ENCODE data around the gene TBX4. TPM values are rescaled to one million over a fixed set of nuclear protein-coding genes. Genes with fewer than 3 reads are reported as not detected.
A peak's percentile ranks its signal among the peaks of the same experiment; 100 is the strongest.

Gene TBX4
- total and polyA plus RNA-seq, 9 of the 15 experiments (the other 6 are each of a cell fraction or from before 2014, with no cell fraction given): not detected

- TF ChIP-seq, protein P1, sequence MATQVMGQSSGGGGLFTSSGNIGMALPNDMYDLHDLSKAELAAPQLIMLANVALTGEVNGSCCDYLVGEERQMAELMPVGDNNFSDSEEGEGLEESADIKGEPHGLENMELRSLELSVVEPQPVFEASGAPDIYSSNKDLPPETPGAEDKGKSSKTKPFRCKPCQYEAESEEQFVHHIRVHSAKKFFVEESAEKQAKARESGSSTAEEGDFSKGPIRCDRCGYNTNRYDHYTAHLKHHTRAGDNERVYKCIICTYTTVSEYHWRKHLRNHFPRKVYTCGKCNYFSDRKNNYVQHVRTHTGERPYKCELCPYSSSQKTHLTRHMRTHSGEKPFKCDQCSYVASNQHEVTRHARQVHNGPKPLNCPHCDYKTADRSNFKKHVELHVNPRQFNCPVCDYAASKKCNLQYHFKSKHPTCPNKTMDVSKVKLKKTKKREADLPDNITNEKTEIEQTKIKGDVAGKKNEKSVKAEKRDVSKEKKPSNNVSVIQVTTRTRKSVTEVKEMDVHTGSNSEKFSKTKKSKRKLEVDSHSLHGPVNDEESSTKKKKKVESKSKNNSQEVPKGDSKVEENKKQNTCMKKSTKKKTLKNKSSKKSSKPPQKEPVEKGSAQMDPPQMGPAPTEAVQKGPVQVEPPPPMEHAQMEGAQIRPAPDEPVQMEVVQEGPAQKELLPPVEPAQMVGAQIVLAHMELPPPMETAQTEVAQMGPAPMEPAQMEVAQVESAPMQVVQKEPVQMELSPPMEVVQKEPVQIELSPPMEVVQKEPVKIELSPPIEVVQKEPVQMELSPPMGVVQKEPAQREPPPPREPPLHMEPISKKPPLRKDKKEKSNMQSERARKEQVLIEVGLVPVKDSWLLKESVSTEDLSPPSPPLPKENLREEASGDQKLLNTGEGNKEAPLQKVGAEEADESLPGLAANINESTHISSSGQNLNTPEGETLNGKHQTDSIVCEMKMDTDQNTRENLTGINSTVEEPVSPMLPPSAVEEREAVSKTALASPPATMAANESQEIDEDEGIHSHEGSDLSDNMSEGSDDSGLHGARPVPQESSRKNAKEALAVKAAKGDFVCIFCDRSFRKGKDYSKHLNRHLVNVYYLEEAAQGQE (IDR thresholded peaks at IDR 0.05; ENCODE audit: borderline replicate concordance): peak; percentile 73
- TF ChIP-seq, protein P1 (CRISPR knock-in tag; IDR thresholded peaks at IDR 0.05; ENCODE audit: low read depth): no peak
- TF ChIP-seq PURB (CRISPR knock-in tag; IDR thresholded peaks at IDR 0.05; ENCODE audit: low read depth) (no peak), ZNF655 (CRISPR knock-in tag; IDR thresholded peaks at IDR 0.05) (no peak), RBBP5 (IDR thresholded peaks at IDR 0.05; ENCODE audit: borderline replicate concordance, insufficient read depth, low read length, poor library complexity, severe bottlenecking) (no peak), SMC3 (conservative IDR thresholded peaks at IDR 0.05; ENCODE audit: insufficient read depth, low read depth, low read length) (peak; percentile 63; the same call in 1 of the 2 replicates), BCL6 (CRISPR knock-in tag; IDR thresholded peaks at IDR 0.05) (no peak), L3MBTL2 (IDR thresholded peaks at IDR 0.05) (peak; percentile 49; the same call in 1 of the 2 replicates), TAF9B (IDR thresholded peaks at IDR 0.05; ENCODE audit: partially characterized antibody) (no peak), HLTF (IDR thresholded peaks at IDR 0.05) (no peak), RUNX1 (IDR thresholded peaks at IDR 0.05; ENCODE audit: low read depth) (no peak)
- TF ChIP-seq, protein P2, sequence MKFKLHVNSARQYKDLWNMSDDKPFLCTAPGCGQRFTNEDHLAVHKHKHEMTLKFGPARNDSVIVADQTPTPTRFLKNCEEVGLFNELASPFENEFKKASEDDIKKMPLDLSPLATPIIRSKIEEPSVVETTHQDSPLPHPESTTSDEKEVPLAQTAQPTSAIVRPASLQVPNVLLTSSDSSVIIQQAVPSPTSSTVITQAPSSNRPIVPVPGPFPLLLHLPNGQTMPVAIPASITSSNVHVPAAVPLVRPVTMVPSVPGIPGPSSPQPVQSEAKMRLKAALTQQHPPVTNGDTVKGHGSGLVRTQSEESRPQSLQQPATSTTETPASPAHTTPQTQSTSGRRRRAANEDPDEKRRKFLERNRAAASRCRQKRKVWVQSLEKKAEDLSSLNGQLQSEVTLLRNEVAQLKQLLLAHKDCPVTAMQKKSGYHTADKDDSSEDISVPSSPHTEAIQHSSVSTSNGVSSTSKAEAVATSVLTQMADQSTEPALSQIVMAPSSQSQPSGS (CRISPR knock-in tag; IDR thresholded peaks at IDR 0.05): no peak
- TF ChIP-seq, protein P3, sequence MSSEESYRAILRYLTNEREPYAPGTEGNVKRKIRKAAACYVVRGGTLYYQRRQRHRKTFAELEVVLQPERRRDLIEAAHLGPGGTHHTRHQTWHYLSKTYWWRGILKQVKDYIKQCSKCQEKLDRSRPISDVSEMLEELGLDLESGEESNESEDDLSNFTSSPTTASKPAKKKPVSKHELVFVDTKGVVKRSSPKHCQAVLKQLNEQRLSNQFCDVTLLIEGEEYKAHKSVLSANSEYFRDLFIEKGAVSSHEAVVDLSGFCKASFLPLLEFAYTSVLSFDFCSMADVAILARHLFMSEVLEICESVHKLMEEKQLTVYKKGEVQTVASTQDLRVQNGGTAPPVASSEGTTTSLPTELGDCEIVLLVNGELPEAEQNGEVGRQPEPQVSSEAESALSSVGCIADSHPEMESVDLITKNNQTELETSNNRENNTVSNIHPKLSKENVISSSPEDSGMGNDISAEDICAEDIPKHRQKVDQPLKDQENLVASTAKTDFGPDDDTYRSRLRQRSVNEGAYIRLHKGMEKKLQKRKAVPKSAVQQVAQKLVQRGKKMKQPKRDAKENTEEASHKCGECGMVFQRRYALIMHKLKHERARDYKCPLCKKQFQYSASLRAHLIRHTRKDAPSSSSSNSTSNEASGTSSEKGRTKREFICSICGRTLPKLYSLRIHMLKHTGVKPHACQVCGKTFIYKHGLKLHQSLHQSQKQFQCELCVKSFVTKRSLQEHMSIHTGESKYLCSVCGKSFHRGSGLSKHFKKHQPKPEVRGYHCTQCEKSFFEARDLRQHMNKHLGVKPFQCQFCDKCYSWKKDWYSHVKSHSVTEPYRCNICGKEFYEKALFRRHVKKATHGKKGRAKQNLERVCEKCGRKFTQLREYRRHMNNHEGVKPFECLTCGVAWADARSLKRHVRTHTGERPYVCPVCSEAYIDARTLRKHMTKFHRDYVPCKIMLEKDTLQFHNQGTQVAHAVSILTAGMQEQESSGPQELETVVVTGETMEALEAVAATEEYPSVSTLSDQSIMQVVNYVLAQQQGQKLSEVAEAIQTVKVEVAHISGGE (CRISPR knock-in tag; IDR thresholded peaks at IDR 0.05): peak in 1 of 3 experiments; percentile 91; a peak in 2 of 6 replicates
These were observed 39.9 kb upstream of the TBX4 start (continued) for GRCh38 chr17:61412143-61412859.

Data from K562 (cell line).